ENCODE data around the gene CEPT1.
"Not testable (repeated sequence)": the region's sequence is repeated elsewhere in the genome, so short reads cannot be mapped to it uniquely, and the experiment has no call there.

The CEPT1 gene

DNA sequence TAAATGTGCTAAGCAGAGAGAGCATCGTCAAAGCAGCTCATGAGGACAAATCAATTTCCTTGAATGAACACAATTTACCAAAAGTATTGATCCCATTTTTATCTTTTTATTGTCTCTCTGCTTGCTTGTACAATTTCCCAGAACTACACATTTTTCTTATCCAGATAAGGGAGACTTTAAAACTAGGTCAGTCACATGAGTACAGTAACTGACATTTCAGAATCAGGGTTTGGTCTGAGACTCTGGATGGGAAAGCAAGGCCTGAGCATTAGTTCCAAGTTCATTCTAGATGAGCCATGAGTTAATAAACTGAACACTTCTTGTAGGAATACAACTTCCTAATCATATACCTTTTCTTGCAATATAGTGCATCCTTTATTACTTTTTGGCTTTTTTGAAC lies 71.9 kb downstream of the CEPT1 start:
- DNase-seq (ENCODE audit: low read depth): no peak

- no peak for DNase-seq (ENCODE audit: low read depth)
These were observed 72.8 kb downstream of the CEPT1 start for GRCh38 chr1:111212634-111213335.

GRCh38 chr1:111213412-111213811 lies 73.4 kb downstream of the CEPT1 start:
- no peak for DNase-seq (ENCODE audit: low read depth)

- DNase-seq (ENCODE audit: low read depth): no peak
These were observed 74.2 kb downstream of the CEPT1 start for GRCh38 chr1:111214074-111214801.

- DNase-seq (ENCODE audit: low read depth): no peak
These were observed 74.9 kb downstream of the CEPT1 start for GRCh38 chr1:111214884-111215283.

DNA sequence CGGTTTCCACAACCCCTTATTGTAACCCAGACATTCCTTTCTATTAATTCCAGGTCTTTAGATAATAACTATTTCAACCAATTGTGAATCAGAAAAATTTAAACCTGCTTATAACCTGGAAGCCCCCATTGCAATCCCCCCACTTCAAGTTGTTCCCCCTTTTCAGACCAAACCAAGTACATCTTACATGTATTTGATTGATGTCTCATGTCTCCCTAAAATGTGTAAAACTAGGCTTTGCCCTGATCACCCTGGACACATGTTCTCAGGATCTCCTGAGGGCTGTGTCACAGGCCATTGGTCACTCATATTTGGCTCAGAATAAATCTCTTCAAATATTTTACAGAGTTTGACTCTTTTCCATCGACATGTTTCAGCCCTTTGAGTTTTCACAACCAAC lies 75.3 kb downstream of the CEPT1 start:
- DNase-seq (ENCODE audit: low read depth): not testable (repeated sequence)

- no peak for DNase-seq (ENCODE audit: low read depth)
These were observed 76.7 kb downstream of the CEPT1 start for GRCh38 chr1:111216751-111217150.

- DNase-seq (ENCODE audit: low read depth): no peak
These were observed 77.3 kb downstream of the CEPT1 start for GRCh38 chr1:111217183-111217910.

- DNase-seq (ENCODE audit: low read depth): no peak
These were observed 78.9 kb downstream of the CEPT1 start for GRCh38 chr1:111218701-111219556.

DNA sequence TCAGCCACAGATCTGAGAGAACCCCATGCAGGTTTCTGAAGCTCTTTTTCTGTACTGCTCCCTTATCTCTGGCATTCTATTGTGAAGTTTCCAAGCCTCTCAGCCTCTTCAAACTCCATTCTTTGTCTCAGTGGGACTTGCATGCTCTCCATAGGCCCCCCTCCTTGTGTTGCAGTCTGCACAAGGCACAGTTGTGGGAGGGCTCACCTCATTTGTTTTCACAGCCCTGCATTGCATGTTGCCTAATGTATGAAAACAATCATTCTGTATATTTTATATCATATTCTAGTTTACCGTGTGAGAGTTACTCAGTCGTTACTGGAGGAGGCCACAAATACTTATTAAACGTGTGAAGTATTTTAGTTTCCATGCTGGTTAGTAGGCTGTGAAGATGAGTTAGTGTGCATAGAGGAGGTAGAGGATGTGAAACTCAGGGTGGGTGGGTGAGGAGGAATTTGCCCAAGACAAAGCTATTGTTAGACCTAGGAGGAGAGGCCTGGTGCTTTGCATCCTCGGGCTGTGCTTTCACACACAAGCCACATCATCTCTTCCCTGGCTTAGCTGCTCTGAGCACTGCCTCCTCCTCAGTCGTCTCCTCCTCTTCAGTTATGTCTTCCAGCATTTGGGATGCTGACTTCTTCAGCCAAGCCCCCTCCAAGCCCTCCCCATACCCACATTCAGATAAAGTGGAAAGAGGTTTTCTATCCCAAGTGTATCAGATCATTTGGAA lies 79.7 kb downstream of the CEPT1 start:
- no peak for DNase-seq (ENCODE audit: low read depth)

DNA sequence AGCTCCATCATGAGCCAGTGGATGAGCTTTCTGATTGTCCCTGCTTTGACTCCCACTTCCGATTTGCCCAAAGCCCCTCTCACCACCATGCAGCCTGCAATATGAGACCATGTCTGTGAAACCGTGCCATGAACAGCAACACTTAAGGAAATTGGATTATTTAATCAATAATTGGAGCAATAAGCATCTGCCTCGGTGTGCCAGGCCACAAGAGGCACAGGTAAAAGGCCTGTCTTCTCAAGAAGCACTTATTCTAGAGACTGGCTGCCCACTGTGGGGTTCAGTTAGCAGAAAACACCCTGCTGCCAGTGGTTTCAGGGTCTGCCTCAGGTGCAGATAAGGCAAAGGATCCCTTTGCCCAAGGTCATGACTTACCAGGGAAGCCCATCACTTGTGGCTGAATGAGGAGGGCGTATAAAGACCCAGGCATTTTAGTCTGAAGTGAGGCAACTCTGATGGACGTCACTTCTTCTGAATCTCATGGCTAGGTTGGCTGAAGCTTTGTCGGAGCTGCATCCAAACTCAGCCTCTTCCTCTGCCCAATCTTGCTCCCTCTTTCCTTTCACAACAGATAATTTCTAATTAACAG lies 80.4 kb downstream of the CEPT1 start:
- no peak for DNase-seq (ENCODE audit: low read depth)

DNA sequence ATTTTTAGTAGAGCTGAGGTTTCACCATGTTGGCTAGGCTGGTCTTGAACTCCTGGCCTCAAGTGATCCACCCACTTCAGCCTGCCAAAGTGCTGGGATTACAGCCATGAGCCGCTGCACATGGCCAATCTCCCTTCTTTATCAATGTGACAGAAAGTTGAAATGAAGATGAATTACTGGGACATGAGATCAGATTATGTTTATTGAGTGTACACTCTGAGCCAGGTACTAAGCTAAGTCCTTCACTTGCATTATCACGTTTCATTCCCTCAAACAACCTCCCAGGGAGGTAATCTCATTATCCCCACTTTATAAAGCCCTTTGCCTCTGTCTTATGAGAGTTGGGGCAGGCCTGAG lies 81.2 kb downstream of the CEPT1 start:
- DNase-seq (ENCODE audit: low read depth): no peak

DNA sequence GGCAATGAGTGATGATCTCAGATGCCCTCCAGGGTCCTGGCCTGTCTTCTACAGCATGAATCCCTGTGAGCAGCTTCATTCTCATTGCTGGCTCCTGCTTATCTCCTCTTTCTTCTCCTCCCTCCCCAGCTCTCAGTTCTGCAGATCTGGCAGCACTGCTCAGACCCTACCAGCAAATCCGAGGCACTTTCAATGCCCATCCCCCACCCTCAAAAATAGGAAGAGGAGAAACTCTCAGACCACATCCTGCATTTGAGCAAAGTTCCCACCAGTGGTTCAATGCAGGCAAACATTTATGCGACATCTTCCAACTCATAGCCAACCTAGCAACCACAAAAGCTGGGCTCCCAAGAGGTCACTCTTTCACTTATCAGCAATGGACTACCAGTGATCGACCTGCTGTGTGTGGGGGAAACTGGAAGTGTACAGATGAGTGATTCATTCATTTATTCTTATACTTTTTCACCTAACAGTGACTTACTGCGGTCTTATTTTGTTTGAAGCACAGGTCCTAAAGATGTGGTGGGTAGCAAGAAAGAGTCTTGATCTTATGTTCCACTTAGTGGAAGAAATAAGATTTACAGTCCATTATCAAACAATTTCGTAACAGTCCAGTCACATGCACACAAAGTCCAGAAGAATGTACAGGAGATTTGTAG lies 81.7 kb downstream of the CEPT1 start:
- DNase-seq (ENCODE audit: low read depth): no peak

- peak; percentile 41 for DNase-seq (ENCODE audit: low read depth)
These were observed 82.5 kb downstream of the CEPT1 start for GRCh38 chr1:111222308-111223125.

DNA sequence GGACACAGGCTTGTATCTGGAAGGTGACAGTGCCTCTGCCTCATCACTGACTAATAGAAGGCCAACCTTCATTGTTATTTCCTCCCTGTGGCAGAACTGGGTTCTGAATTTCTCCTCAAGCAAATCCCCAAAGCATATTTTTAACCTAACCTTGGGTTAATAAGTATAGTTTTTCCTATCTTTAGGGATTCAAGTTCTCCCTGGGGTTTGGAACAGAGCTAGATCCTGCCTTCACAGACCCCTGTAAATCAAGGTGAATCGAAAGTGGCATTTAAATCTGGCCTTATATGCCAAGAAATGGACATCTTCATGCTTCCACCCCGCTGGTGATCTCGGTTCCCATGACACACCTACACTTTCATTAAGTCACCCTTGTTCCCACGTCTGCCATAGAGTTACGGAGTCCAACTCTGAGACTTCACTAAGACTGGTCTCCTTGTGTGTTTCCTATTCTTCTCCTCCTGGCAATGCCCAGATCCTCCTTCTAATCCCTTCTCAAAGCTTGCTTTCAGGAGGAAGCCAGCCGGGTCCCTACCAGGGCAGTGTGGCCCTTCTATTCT lies 83.2 kb downstream of the CEPT1 start:
- DNase-seq (ENCODE audit: low read depth): no peak

DNA sequence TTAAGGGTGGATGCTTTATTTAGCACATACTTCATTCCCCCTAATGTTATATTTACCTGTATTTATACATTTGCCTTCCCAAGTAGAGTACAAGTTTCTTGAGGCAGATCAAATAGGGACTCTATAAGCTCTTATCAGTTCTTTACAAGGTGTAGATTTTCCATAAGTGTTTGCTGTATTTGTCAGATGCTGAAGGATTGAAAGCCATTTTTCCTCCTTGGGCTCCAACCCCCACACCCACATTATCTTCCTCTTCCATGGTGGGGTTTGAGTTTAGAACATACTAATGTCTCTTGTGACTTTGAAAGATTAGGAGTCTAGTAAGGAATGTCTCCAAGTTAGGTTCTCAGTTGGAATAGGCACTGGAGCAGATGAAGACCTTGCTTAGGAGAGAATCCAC lies 85.1 kb downstream of the CEPT1 start:
- DNase-seq (ENCODE audit: low read depth): no peak

GRCh38 chr1:111225717-111226400 lies 85.8 kb downstream of the CEPT1 start:
- DNase-seq (ENCODE audit: low read depth): peak; percentile 36

GRCh38 chr1:111227434-111227833 lies 87.4 kb downstream of the CEPT1 start, which contains the start of gene CHI3L2:
TSS of gene CHI3L2 (plus strand) at chr1:111227713. CDS start at chr1:111227730, 17 bp downstream.
- peak; percentile 63 for DNase-seq (ENCODE audit: low read depth)

Measured in iris pigment epithelial cell (primary cell).